Stimulated activated CD4-positive, alpha-beta T cell treated with anti-CD3 and anti-CD28 coated beads, Interleukin-15, amount 100 ng/mL, for 48 hours (primary cell): ENCODE measurements around the gene CAMKK2.
"Not testable (repeated sequence)": the region's sequence is repeated elsewhere in the genome, so short reads cannot be mapped to it uniquely, and the experiment has no call there.

ENCODE experiments used
- DNase-seq, 2 donors: peaks; one replicate each; pipeline ENCODE4 v3.0.0-alpha.2; 2020; ENCODE audit warnings: low read depth in 2 of 2

CAMKK2 gene

DNA sequence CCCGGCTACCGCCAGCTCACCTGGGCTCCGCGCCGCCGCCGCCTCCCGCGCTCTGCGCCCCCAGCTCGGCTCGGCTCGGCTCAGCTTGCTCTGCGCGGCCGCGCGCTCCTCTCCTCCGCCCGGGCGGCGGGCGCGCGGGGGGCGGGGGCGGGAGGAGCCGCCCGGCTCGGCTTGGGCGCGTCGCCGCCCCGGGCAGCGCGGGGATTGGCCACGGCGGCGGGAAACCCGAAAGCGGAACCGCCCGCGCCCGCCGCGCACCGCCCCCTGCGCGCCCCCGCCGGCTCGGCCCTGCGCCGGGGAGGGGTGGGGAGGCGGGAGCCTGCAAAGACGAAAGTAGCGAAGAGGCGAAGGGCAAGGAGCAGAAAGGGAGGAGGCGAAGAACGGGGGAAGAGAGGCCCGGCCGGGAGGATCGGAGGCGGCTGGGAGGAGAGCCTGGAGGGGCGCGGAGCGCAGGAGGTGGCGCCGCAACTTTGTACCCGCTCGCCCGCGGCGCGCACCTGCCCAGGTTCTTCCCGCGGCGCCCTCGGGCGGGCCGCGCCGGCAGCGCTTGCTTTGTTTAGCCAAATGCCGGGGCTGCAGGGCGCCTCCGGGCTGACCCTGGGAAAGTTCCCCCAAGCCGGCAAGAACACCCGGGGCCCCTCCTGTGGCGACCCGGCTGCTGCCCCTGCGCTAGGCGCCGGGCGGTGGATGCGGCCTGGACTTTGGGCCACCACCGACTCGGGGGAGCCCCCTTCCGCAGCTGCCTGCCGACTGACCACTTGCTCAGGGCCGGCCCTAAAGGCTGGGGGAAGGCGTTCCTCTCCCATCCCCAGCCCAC, at the start of gene CAMKK2:
Gene CAMKK2, minus strand, starts transcription at position 92 of the 817 bp plus-strand sequence. CDS start 22,183 bp downstream, outside the sequence.
- peak; percentile 65 to 80 for DNase-seq

DNA sequence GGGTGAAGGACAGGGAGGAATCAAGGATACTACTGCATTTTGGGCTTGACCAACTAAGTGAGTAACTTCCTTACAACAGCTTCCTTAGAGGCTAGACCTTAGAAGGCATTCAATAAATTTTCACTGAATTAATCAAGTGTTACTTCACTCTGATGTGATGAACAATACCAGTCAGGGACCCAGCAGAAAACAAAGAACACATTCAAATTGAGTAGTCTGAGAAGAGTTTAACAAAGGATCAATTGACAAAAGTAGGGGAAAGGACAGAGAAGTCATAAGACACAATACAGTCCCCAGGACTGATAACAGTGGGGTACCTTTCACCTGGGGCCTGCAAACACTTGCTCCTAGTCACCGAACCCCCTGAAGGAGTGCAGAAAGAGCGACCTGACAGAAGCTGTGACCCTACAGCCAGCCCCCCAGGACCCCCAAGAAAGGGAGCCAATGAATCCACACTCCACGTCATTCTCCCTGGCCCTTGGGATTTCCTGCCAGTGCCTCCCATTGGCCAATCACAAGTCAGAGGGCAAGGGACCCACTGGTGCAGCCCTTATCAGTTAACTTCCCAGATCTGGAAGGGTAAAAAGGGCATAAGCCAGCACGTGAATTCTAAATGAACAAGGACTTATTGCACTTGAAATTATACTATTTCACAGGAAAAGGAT, 48.8 kb upstream of the CAMKK2 start:
- no peak for DNase-seq

DNA sequence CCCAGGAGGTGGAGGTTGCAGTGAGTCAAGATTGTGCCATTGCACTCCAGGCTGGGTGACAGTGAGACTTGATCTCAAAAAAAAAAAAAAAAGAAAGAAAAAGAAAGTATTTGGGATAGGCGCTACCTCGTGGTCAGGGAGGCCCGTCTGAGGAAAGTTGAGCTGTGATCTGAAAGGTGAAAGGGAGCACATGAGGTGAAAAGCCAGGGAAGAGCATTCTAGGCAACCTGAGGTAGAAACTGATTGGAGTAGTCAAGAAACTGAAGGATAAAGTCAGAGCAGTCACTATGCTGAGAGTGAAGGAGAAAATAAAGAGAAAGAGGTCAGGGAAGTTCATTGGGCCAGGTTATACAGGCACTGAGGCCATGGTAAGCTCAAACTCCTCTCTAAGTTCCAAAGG, 48.0 kb upstream of the CAMKK2 start:
- no peak for DNase-seq

DNA sequence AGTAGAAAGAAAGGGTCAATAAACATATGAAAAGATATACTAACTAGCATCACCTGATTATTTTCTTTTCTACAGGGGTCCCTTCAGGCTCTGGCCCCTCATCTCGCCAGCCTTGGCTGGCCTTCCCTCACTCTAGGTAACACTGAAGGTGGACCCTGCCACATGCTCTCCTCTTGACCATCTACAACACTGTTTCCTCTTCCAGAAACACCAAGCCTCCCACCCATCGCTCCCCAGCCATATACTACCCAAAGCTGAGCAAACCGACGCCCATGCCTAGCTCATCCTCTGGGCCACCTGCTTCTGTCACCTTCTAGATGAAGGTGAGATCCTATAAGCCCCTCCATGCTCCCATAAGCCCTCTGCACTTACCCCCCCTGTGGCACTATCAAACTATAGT, 40.9 kb upstream of the CAMKK2 start:
- DNase-seq: no peak

DNA sequence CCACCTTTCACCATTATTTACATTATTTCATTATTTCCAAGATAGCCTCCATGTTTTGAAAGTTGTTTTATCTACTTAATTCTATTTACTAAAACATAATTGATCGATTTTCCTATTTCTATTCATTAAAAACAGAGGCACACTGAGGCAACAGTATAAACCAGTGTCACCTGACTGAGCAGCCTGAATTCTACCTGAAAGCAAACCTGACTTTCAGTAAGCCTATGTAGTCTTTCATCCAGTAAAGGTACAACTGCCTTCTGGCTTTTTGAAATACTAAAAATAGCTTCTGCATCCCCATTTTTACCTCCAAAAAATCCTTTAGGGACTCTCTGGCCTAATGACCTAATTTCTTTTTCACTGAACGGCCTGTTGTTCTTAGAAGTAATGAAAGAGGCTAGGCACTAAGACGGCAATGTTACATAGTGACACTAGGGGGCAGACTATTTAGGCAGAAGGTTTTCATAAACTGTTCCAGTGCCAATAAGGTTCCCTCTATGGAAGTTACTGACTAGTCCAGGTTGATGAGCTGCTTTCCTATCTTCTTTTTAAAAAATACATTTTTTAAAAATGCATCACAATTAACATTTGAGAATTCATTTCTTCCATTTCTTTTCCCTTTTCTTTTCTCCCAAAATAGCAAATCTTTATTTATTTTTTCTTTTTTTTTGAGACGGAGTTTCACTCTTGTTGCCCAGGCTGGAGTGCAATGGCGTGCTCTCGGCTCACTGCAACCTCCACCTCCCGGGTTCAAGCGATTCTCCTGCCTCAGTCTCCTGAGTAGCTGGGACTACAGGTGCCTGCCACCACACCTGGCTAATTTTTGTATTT, 38.2 kb upstream of the CAMKK2 start:
- no peak for DNase-seq

DNA sequence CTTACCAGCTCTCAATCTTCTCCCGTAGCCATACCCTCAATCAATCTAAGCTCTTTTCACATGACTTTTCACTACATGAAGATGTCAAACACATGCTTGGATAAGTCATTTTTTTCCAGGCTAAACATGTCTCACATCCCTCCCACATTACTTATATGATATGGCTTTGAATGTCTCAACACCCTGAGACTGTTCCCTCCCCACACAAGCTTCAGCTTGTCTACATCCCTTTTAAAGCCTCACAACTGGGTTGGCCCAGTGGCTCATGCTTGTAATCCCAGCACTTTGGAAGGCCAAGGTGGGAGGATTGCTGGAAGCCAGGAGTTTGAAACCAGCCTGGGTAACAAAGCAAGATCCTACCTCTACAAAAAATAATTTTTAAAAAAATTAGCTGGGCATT, 37.2 kb upstream of the CAMKK2 start:
- no peak for DNase-seq

DNA sequence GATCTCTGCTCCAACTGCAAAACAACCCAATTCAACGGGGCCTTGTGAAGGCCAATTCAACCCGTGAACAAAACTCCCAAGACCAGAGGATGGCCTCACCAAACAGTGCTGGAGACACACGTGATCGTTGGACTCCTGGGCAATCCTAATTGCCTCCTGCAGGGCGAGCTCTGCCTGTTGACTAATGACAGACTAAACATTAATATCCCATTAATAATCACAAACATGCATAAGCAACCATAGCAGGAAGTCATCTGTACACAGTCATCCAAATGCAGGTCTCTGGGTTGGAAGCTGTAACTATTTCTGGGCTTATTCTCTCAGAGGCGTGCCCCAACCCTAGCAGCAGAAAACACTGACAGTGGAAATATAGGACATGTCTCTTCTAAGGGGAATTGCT, 34.7 kb upstream of the CAMKK2 start:
- DNase-seq: no peak

DNA sequence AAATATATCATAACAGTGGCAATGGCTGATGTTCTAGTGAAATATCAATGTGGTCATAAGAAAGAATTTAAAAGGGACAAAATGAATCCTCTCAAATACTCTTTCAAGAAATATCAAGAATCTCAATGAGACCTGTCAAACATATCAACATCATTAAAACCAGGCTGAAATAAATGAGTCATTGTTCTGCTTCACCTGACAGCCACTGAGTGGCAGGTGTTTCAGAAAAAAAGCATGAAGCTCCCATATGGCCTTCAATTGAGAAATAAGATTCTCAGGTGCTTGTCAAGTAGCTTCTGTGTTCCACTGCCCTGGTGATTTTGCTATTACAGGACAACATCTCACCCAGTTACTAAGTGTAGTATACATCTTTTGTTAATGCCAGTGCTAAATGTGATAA, 34.2 kb upstream of the CAMKK2 start:
- DNase-seq: no peak

DNA sequence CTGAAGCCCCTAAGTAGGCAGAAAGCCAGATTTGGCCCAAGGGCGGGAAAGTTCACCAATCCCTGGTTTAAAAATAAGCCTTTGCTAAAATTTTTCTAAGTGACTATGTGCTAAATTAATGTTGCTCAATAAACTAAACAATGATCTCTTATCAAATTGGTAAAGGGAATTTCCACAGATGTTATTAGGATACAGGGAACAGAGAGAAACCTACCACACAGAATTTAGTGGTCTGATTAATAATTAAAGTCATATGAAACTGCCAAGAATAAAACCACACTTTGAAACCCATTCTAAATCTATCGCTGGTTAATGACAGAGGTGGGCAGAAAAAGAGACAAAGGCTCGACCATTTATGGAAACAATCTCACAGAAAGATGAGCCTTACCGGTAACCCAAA, 33.7 kb upstream of the CAMKK2 start:
- DNase-seq: no peak

DNA sequence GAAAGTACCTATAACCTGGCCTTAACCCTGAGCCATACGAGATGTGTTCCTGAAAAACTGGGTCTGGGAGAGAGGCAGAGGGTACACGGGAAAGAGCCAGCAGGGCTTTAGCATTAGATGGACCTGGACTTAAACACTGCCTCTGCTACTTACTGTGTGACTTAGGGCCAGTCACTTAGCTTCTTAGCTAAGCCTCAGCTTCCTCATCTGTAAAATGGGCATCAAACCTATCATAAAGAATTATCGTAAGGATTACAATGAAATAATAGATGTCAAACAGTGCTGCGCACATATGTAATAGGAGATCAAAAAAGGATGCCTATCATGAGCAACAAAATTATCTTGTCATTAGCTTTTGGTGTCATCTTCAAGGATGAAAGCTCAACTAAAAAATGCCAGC, 32.1 kb upstream of the CAMKK2 start:
- no peak for DNase-seq

DNA sequence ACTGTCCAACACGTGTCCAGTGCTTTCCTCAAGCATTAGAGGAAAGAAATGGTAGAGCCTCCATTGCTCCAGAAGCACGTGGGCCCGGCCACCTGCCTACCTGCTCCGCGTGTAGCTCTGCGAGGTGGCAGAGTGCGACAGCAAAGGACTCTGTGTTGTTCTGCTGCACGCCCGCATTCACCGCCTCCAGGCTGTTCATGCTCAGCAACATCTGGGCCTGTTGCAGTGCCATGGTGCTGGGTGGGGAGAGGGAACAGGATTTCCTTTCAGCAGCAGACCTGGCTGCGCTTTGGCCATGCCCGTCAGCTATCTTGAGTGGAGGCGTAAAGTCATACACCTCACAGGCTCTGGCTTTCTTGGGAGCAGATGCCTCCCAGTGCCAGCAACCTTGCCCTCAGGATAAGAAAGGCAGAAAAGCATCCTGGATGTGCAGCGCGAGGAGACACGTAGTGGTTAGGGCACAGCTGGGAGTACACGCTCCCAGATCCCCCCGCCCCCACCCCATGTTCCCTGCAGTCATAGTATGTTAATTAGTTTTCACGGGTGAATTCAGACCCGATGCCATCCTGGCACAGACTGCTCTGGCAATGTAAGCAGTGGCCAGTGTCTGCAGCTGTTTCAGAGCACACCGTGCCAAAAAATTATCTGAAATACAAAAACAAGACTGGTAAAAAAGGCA, 30.6 kb upstream of the CAMKK2 start:
- no peak for DNase-seq

DNA sequence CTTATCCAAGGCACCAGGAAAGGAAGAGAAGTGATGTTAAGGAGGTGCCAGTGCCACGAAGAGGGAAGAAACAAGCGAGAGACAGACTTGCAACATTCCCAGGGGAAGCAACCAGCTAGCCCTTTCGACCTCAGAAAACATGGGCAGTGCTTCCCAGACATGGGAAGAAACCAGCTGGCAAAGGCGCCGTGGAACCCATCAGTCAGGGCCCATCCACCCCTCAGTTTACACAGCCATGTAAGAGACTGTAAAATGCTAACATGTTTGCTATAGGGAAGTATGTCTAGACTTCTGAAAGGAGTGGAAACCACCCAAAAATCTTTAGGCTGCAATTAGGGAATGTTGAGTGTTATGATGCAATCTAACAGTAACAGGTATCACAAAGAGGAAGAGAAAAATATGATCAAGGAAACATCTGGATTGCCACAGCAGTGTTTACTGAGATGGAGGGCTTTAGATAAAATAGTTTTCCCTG, 29.4 kb upstream of the CAMKK2 start:
- DNase-seq: no peak

DNA sequence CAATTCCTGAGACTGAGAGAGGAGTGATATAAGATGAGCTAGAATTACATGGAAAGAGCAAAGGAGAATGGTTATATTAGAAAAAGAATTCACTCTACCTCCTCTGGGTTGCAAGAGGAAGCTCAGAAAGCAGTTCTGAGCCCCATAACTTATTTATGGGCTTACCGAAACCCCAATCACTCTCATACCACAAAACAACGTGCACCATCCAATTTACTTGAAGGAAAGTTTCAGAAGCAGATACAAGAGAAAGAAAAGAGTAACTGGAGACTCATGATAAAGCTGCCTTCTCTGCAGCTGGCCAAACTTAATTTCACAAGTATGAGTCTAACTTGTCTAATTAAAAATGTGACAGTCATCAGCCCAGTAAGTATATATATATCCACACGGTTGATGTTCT, 27.4 kb upstream of the CAMKK2 start:
- no peak for DNase-seq

DNA sequence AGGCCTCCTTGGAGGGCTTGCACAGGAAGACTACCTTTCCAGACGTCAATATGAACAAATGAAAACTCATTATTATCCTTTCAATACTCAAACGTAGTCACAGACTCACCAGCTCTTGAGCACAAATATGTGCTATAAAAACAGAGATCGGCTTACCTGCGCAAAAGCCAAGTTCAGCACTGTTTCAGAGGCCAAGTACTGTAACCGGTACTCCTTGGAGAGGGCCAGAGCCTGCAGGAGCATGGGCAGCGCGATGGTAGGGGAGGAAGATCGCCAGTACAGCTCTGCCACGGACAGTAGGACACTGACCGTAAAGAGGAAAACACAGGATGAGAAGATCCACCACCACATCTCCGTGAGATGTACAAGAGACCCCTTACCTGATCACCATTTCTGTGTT, 21.6 kb upstream of the CAMKK2 start:
- DNase-seq: no peak

DNA sequence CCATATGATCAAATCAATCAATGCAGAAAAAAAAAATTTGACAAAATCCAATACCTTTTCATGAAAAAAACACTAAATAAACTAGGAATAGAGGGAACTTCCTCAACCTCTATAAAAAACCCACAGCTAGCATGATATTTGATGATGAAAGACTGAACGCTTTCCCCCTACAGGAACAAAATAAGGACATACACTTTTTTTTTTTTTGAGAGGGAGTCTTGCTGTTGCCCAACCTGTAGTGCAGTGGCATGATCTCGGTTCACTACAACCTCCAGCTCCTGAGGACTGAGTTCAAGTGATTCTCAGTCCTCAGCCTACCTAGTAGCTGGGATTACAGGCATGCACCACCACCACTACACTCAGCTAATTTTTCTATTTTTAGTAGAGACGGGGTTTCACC, 17.9 kb upstream of the CAMKK2 start:
- DNase-seq: no peak

DNA sequence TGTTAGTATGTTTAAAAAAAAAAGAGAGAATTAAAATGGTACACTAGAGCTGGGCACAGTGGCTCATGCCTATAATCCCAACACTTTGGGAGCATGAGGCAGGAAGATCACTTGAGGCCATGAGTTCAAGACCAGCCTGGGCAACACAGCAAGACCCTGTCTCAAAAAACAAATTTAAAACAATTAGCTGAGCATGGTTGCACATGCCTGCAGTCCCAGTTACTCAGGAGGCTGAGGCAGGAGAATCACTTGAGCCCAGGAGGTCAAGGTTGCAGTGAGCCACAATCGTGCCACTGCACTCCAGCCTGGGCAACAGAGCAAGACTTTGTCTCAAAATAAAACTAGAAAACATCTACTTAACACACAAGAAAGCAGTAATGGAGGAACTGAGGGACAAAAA, 13.7 kb upstream of the CAMKK2 start:
- DNase-seq: not testable (repeated sequence)

DNA sequence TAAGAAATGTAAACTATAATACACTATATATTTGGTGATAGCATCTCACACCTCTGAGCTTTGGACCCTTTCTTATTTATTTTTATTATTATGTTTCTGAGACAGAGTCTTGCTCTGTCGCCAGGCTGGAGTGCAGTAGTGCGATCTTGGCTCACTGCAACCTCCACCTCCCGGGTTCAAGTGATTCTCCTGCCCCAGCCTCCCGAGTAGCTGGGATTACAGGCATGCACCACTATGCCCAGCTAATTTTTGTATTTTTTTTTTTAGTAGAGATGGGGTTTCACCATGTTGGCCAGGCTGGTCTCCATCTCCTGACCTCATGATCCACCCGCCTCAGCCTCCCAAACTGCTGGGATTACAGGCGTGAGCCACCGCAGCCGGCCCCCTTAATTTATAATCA, 10.9 kb upstream of the CAMKK2 start:
- DNase-seq: not testable (repeated sequence)

DNA sequence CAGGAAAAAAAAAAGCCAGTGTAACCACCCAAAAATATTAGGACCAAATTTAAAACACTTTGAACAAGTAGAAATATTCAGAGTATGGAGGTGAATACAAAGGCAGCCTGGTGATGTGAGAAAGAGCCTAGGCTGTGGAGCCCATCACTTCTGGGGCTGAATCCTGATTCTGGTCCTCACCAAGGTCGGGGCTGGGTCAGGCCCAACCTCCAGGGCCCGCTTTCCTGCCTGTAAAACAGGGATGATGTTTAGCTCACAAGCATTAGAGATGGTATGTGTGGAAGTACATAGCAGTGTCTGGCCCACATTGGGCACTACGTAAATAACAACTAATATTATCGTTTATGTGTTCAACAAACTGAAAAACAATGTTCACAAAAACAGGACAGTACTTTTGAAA, 7.8 kb upstream of the CAMKK2 start:
- DNase-seq: no peak

DNA sequence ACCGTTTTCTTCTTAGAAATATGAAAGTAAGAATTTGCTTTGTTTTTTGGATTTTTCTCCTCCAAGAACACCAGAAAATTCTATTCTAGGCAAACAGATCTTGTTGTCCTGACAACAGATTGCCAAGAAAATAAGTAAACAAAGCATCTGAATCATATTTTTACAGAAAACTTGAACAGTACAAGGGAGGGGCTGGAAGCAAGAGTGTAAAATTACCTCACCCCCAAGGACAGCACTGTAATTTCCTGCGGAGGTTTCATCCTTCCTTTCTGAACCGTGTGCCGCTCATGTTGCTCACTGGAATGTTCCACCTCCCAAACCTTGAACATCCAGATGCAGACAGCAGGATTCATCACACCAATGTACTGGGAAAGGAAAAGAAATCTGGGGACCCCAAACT, 5.4 kb upstream of the CAMKK2 start:
- no peak for DNase-seq

DNA sequence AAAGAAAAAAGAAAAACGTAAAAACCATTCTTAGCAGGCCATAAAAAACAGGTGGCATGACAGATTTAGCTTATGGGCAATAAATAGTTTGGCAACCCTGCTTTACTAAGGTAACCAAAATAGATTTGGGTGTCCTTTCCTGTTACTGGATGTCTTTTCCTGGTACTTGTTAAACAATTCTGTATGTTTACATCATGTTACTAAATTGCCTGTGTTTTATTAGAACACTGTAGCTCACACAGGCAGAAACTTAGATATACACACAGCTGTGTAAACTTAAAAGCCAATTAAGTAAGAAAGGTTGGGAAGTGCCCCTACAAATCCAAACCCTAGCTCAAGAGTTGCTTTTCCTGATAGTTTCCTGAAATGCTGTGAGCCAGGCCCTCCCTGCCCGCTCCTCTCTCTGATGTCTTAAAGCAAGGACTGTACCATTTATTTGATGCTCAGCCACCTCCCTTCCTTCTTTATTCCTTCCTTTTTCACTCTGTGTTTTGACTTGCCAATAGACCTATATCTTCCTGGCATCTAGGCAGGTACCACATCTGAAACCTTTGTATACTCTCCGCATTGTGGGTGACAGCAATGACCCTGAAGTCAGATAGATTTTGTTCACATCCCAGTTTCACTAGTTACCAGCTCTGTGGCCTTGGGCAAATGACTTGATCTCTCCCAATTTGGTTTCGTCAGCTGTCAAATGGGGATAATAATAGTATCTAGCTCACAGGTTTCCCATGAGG, 3.7 kb upstream of the CAMKK2 start:
- no peak for DNase-seq

DNA sequence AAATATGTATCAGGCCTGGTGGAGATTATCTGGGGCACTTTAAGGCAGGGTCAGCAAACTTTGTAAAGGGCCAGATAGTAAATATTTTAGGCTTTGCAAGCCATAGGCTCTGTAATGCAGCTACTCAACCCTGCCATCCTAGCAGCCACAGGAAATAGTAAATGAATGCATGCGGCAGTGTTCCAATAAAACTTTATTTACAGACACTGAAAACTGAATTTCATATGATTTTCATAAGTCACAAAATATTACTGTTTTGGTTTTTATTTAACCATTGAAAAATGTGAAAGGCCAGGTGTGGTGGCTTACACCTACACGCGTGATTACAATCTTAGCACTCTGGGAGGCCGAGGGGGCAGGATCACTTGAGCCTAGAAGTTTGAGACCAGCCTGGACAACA, 3.2 kb upstream of the CAMKK2 start:
- DNase-seq: no peak
